A549 (cell line): ENCODE results near the gene USP22. TPM values are rescaled to one million over a fixed set of nuclear protein-coding genes. Genes with fewer than 3 reads are reported as not detected.

Experiments used
- ATAC-seq, 2 experiments: fragments of 200-7000 bp in 1 of 2; fragments of >200 bp in 1 of 2; cut with Nextera tagmentation in 1 of 2; cut with Tn5 transposase in 1 of 2; 3 replicates each; pipeline versions ENCODE4 v1.8.0 to v1.9.1; 2018 to 2020; ENCODE audit warnings: mild to moderate bottlenecking in 1 of 2, moderate library complexity in 1 of 2
- CTCF ChIA-PET: fragments of 300-600 bp; sonication (Branson Sonifier 250); formaldehyde crosslinking; extraction: SDS; loops from one replicate; lab custom pipeline; 2021; ENCODE audit warnings: antibody characterized with exemption, inconsistent platforms; lab: Yijun Ruan, JAX
- POLR2A ChIA-PET: fragments of 350-600 bp; formaldehyde crosslinking; extraction: SDS; loops from one replicate; lab custom pipeline; 2021; ENCODE audit warnings: antibody characterized with exemption, inconsistent platforms; lab: Yijun Ruan, JAX
- DNase-seq, 2 experiments: peaks; one replicate each; pipeline versions ENCODE4 v3.0.0 to v3.0.0-alpha.2; 2011 to 2016; ENCODE audit warnings: low read depth in 1 of 2, low spot score in 1 of 2
- FAIRE-seq: peaks from 2 replicates; lab custom pipeline; 2011; peaks lifted over from hg19 to GRCh38; lab: Jason Lieb, UNC
- H3K27ac ChIP-seq, 2 experiments: fragments of >200 bp; sonication (Bioruptor Twin); formaldehyde crosslinking; 3 replicates each; pipeline ENCODE4 v1.5.1; 2016 to 2017
- H3K4me1 ChIP-seq: fragments of >200 bp; sonication (Bioruptor Twin); formaldehyde crosslinking; 3 replicates; pipeline ENCODE4 v1.6.1; 2016
- H3K4me2 ChIP-seq: fragments of >200 bp; sonication (Bioruptor Twin); formaldehyde crosslinking; 3 replicates; pipeline ENCODE4 v1.6.1; 2016
- H3K4me3 ChIP-seq: fragments of >200 bp; sonication (Bioruptor Twin); formaldehyde crosslinking; 3 replicates; pipeline ENCODE4 v1.5.1; 2016
- H3K9me3 ChIP-seq: fragments of >200 bp; sonication (Bioruptor Twin); formaldehyde crosslinking; 3 replicates; pipeline ENCODE4 v1.6.1; 2016
- CBX8 ChIP-seq: fragments of 200-600 bp; sonication (generic); IDR thresholded peaks from 2 replicates; pipeline ENCODE4 v1.6.1; 2016
- CEBPB ChIP-seq, 2 experiments: fragments of >200 bp in 1 of 2; sonication (Bioruptor Twin) in 1 of 2; formaldehyde crosslinking in 1 of 2; IDR thresholded peaks; 2 replicates each; pipeline ENCODE4 v1.6.1; 2012 to 2016
- FOSL2 ChIP-seq, 2 experiments: fragments of 450-650 bp in 1 of 2; fragments of >200 bp in 1 of 2; sonication (Bioruptor Twin) in 1 of 2; formaldehyde crosslinking; IDR thresholded peaks; 2 replicates each; pipeline versions ENCODE4 v1.5.0 to v1.6.1; 2016 to 2020; ENCODE audit warnings: mild to moderate bottlenecking in 1 of 2, moderate library complexity in 1 of 2
- HOXB5 ChIP-seq: fragments of 250-450 bp; sonication (Bioruptor Pico); IDR thresholded peaks from 2 replicates; pipeline ENCODE4 v1.5.0; 2020; ENCODE audit warnings: mild to moderate bottlenecking, moderate library complexity
- JUN ChIP-seq, 2 experiments: fragments of >200 bp; sonication (Bioruptor Twin); formaldehyde crosslinking; IDR thresholded peaks; 2 replicates in 1 of 2; 3 replicates in 1 of 2; pipeline ENCODE4 v1.6.1; 2016 to 2017
- JUNB ChIP-seq: fragments of >200 bp; sonication (Bioruptor Twin); formaldehyde crosslinking; IDR thresholded peaks from 2 replicates; pipeline ENCODE4 v1.6.1; 2016
- MAFK ChIP-seq: fragments of 450-650 bp; IDR thresholded peaks from 2 replicates; pipeline ENCODE4 v1.6.1; 2014; ENCODE audit not compliant: partially characterized antibody
- MAZ ChIP-seq: fragments of 150-350 bp; IDR thresholded peaks from 2 replicates; pipeline ENCODE4 v1.6.1; 2014; ENCODE audit warnings: antibody characterized with exemption, low read depth, low read length, borderline replicate concordance
- NFE2L2 ChIP-seq: fragments of 150-350 bp; conservative IDR thresholded peaks from 2 replicates; pipeline ENCODE4 v1.6.1; 2014; ENCODE audit warnings: low read length
- NPAS2 ChIP-seq: fragments of 250-450 bp; sonication (Bioruptor Pico); IDR thresholded peaks from 2 replicates; pipeline ENCODE4 v1.8.0; 2022; ENCODE audit warnings: mild to moderate bottlenecking, moderate library complexity, borderline replicate concordance
- POLR2A ChIP-seq: IDR thresholded peaks from 2 replicates; pipeline ENCODE4 v1.6.1; 2012; ENCODE audit warnings: mild to moderate bottlenecking, low read length
- POLR2AphosphoS2 ChIP-seq: conservative IDR thresholded peaks from 2 replicates; pipeline ENCODE4 v1.6.1; 2012; ENCODE audit warnings: low read length, improper control_type of control experiment, inconsistent platforms
- RAD21 ChIP-seq, 2 experiments: fragments of >200 bp in 1 of 2; sonication (Bioruptor Twin) in 1 of 2; formaldehyde crosslinking in 1 of 2; IDR thresholded peaks in 1 of 2; conservative IDR thresholded peaks in 1 of 2; 2 replicates in 1 of 2; 3 replicates in 1 of 2; pipeline ENCODE4 v1.6.1; 2012 to 2018; ENCODE audit warnings: inconsistent platforms in 1 of 2
- RCOR1 ChIP-seq: fragments of 150-350 bp; IDR thresholded peaks from 2 replicates; pipeline ENCODE4 v1.6.1; 2014; ENCODE audit warnings: antibody characterized with exemption, low read length, low read depth
- RNF2 ChIP-seq: fragments of 200-600 bp; sonication (generic); IDR thresholded peaks from 2 replicates; pipeline ENCODE4 v1.6.1; 2016; ENCODE audit warnings: low read depth, mild to moderate bottlenecking, antibody characterized with exemption, moderate library complexity, borderline replicate concordance
- SREBF2 ChIP-seq: fragments of 450-650 bp; IDR thresholded peaks from 2 replicates; pipeline ENCODE4 v1.6.1; 2014; ENCODE audit warnings: mild to moderate bottlenecking, moderate library complexity
- ZC3H11A ChIP-seq: fragments of 450-650 bp; IDR thresholded peaks from 2 replicates; pipeline ENCODE4 v1.6.1; 2014; ENCODE audit warnings: antibody characterized with exemption, mild to moderate bottlenecking
- ZFP36 ChIP-seq: fragments of 450-650 bp; IDR thresholded peaks from 2 replicates; pipeline ENCODE4 v1.6.1; 2014; ENCODE audit warnings: borderline replicate concordance; ENCODE audit not compliant: partially characterized antibody
- ZNF302 ChIP-seq: fragments of 250-450 bp; sonication (Bioruptor Pico); IDR thresholded peaks from 2 replicates; pipeline ENCODE4 v1.9.0; 2021; ENCODE audit warnings: inconsistent platforms, mild to moderate bottlenecking, moderate library complexity
- WGBS: methylation state at CpG from one replicate; pipeline ENCODE4 v1.1.6; 2017; ENCODE audit errors: missing lambda C conversion rate; 5-methylcytosine and 5-hydroxymethylcytosine counted together
- polyA plus RNA-seq, 4 experiments: library from polyadenylated mRNA; depleted of rRNA in 3 of 4; stranded (reverse); fragments of >200 nt; fragmentation: RNase III in 1 of 4; extraction: RNeasy Plus Mini Kit Qiagen cat#74134 plus additional on column Dnase treatment in 1 of 4; gene quantifications; 2 replicates in 3 of 4; 3 replicates in 1 of 4; pipeline ENCODE4 v1.2.3, GENCODE V29; 2011 to 2017

The USP22 gene
- polyA plus RNA-seq, 2 of the 4 experiments (the other 2 are of a cell fraction): 130 to 293 TPM

- H3K4me1 ChIP-seq: peaks cover 76% of the 10 kb centered on the region
- FAIRE-seq (no peak), ATAC-seq (no peak), DNase-seq (no peak)
- no peaks in the 10 kb centered on the region for H3K9me3 ChIP-seq
- no peak overlapping the region for H3K4me3 ChIP-seq
- CTCF ChIA-PET: interaction anchor here (0.9 to 2.9 kb wide), 4 partner anchors 9 to 67 kb away, joined by 3 to 14 read pairs (median 6); partner anchors contain the start of gene USP22
- H3K27ac ChIP-seq: no peak overlapping the region
- 85% methylated on average over 8 of the region's 8 CpGs for WGBS
- POLR2A ChIA-PET: no interaction called here
- TF ChIP-seq MAFK (peak; percentile 21), NPAS2 (CRISPR knock-in tag) (no peak), RNF2 (no peak), ZC3H11A (no peak), HOXB5 (CRISPR knock-in tag) (no peak), ZNF302 (no peak), JUN (IDR thresholded peaks at IDR 0.05) (0 out of 5 replicates have a peak, but pooled peaks of 1 of the 2 experiments have one; percentile 21), MAZ (no peak), POLR2AphosphoS2 (no peak), POLR2A (no peak), RCOR1 (no peak), SREBF2 (no peak)
- H3K4me2 ChIP-seq: no peak overlapping the region
Observed at GRCh38 chr17:21031756-21032396, 10.9 kb downstream of the USP22 start.

- H3K27ac ChIP-seq: no peak overlapping the region
- FAIRE-seq (no peak), ATAC-seq (no peak), DNase-seq (no peak)
- 80% methylated on average over 7 of the region's 7 CpGs for WGBS
- H3K4me3 ChIP-seq: no peak overlapping the region
- ChIA-PET POLR2A (interaction anchor here (1.1 kb wide), 1 partner anchor 13 kb away, joined by 4 read pairs; the partner anchor contains the start of gene USP22), CTCF (interaction anchor here (1.4 to 2.9 kb wide), 2 partner anchors 14 to 69 kb away, joined by 3 to 14 read pairs; partner anchors contain the start of gene USP22)
- no peaks in the 10 kb centered on the region for H3K9me3 ChIP-seq
- H3K4me2 ChIP-seq: peak overlapping the region; percentile 27; the same call in 2 of the 3 replicates
- peaks cover 64% of the 10 kb centered on the region for H3K4me1 ChIP-seq
- no peak for TF ChIP-seq HOXB5 (CRISPR knock-in tag)
- no peak for TF ChIP-seq NFE2L2
- TF ChIP-seq RAD21 (conservative IDR thresholded peaks at IDR 0.05 in 1 of 2, IDR thresholded peaks at IDR 0.05 in 1 of 2): no peak
- TF ChIP-seq CBX8: no peak
- no peak for TF ChIP-seq ZFP36
- peak; percentile 66; the same call in 1 of the 2 replicates for TF ChIP-seq POLR2AphosphoS2
Observed at GRCh38 chr17:21030375-21030774, 12.4 kb downstream of the USP22 start.

GRCh38 chr17:21029515-21029914 is 13.3 kb downstream of the USP22 start:
- H3K27ac ChIP-seq: no peak overlapping the region
- ChIA-PET POLR2A (no interaction called here), CTCF (no interaction called here)
- 45% methylated on average over 2 of the region's 2 CpGs for WGBS
- no peak overlapping the region for H3K4me3 ChIP-seq
- ATAC-seq: no peak
- no peak for FAIRE-seq
- H3K4me1 ChIP-seq: peaks cover 55% of the 10 kb centered on the region
- H3K9me3 ChIP-seq: no peaks in the 10 kb centered on the region
- peak overlapping the region; percentile 27 for H3K4me2 ChIP-seq
- DNase-seq: no peak
- TF ChIP-seq CEBPB (IDR thresholded peaks at IDR 0.05) (0 out of 4 replicates have a peak, but pooled peaks of 1 of the 2 experiments have one; percentile 1), JUN (IDR thresholded peaks at IDR 0.05) (no peak)

- 39% methylated on average over 7 of the region's 7 CpGs for WGBS
- DNase-seq (peak in 1 of 2 experiments; percentile 30), ATAC-seq (peak; percentile 14 to 49; a peak in 2 of 6 replicates), FAIRE-seq (no peak)
- Histone ChIP-seq H3K4me1 (peaks cover 50% of the 10 kb centered on the region), H3K4me2 (peak overlapping the region; percentile 27), H3K27ac (no peak overlapping the region), H3K9me3 (no peaks in the 10 kb centered on the region), H3K4me3 (no peak overlapping the region)
- CTCF ChIA-PET: interaction anchor here (0.6 to 3.0 kb wide), 3 partner anchors 14 to 322 kb away, joined by 3 to 17 read pairs (median 4); partner anchors contain the start of gene USP22
- POLR2A ChIA-PET: interaction anchor here (1.4 kb wide), 1 partner anchor 14 kb away, joined by 5 read pairs; the partner anchor contains the start of gene USP22
- TF ChIP-seq CEBPB (IDR thresholded peaks at IDR 0.05) (peak; percentile 40 to 74; a peak in 2 of 4 replicates), JUNB (no peak), FOSL2 (IDR thresholded peaks at IDR 0.05) (no peak; the same call in 1 of the 2 replicates), FOSL2 (CRISPR knock-in tag; IDR thresholded peaks at IDR 0.05) (peak; percentile 52)
Observed at GRCh38 chr17:21029036-21029435, 13.8 kb downstream of the USP22 start.
